BJ (cell line): ENCODE data around the gene CBFB. TPM values are rescaled to one million over a fixed set of nuclear protein-coding genes. Genes with fewer than 3 reads are reported as not detected.

ENCODE experiments used
- CTCF ChIA-PET: fragments of 350-600 bp; formaldehyde crosslinking; extraction: SDS; loops from one replicate; lab custom pipeline; 2021; ENCODE audit warnings: antibody characterized with exemption, inconsistent platforms; lab: Yijun Ruan, JAX
- POLR2A ChIA-PET: fragments of 300-600 bp; sonication (Branson Sonifier 250); formaldehyde crosslinking; extraction: SDS; loops from one replicate; lab custom pipeline; 2021; ENCODE audit warnings: antibody characterized with exemption; lab: Charles Lee
- DNase-seq: peaks from one replicate; pipeline ENCODE4 v3.0.0-alpha.2; 2011; ENCODE audit warnings: low read depth
- H3K27me3 ChIP-seq: 2 replicates; pipeline ENCODE4 v1.6.0; 2011; ENCODE audit warnings: low read length; ENCODE audit not compliant: control insufficient read depth, insufficient read depth
- H3K36me3 ChIP-seq: 2 replicates; pipeline ENCODE4 v1.5.1; 2011; ENCODE audit warnings: low read length; ENCODE audit not compliant: control insufficient read depth, insufficient read depth
- H3K4me3 ChIP-seq: 2 replicates; pipeline ENCODE4 v1.5.1; 2011; ENCODE audit warnings: low read depth, mild to moderate bottlenecking, control low read depth, low read length
- polyA plus RNA-seq: library from polyadenylated mRNA; depleted of rRNA; stranded (reverse); fragments of >200 nt; gene quantifications from 2 replicates; pipeline ENCODE4 v1.2.3, GENCODE V29; 2011
- TF ChIP-seq, protein P1 (sequence below): IDR thresholded peaks from 2 replicates; pipeline ENCODE4 v1.5.1; 2011; ENCODE audit warnings: low read depth, mild to moderate bottlenecking, control low read depth, inconsistent platforms, low read length, moderate library complexity; ENCODE audit not compliant: insufficient read depth

Gene CBFB
- polyA plus RNA-seq, 1 experiment = 14.7 TPM

- TF ChIP-seq, protein P1, sequence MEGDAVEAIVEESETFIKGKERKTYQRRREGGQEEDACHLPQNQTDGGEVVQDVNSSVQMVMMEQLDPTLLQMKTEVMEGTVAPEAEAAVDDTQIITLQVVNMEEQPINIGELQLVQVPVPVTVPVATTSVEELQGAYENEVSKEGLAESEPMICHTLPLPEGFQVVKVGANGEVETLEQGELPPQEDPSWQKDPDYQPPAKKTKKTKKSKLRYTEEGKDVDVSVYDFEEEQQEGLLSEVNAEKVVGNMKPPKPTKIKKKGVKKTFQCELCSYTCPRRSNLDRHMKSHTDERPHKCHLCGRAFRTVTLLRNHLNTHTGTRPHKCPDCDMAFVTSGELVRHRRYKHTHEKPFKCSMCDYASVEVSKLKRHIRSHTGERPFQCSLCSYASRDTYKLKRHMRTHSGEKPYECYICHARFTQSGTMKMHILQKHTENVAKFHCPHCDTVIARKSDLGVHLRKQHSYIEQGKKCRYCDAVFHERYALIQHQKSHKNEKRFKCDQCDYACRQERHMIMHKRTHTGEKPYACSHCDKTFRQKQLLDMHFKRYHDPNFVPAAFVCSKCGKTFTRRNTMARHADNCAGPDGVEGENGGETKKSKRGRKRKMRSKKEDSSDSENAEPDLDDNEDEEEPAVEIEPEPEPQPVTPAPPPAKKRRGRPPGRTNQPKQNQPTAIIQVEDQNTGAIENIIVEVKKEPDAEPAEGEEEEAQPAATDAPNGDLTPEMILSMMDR = no peak
- no peaks in the 10 kb centered on the region for H3K27me3 ChIP-seq
- DNase-seq = no peak
- H3K36me3 ChIP-seq = no peaks in the 10 kb centered on the region
- no peak overlapping the region for H3K4me3 ChIP-seq
- POLR2A ChIA-PET = no interaction called here
- CTCF ChIA-PET = interaction anchor here (0.8 kb wide), 1 partner anchor 16 kb away, joined by 3 read pairs; no protein-coding TSS in a partner anchor
Observed at GRCh38 chr16:67084345-67085028, 55.5 kb downstream of the CBFB start.

DNA sequence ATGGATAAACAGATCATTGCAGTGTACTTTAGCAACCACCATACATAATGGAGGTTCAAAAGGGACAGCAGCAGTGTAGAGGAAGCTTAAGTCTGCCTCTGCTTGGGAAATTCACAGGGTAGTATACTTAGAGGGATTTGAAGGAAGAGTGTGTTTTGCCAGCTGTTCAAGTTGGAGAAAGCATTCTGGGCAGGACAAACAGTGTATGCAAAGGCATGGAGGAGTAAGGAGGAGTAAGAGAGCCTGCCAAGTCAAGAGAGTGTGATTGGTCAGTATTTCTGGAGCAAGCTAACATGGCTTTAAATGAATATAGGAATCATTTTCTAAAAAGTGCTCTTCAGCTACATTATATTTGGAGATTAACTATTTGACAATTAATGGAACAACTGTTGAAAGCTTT is 57.9 kb downstream of the CBFB start:
- ChIA-PET POLR2A (no interaction called here), CTCF (interaction anchor here (1.1 kb wide), 1 partner anchor 137 kb away, joined by 3 read pairs; no protein-coding TSS in a partner anchor)
- TF ChIP-seq, protein P1 = no peak
- DNase-seq = no peak
- Histone ChIP-seq H3K4me3 (no peak overlapping the region), H3K36me3 (no peaks in the 10 kb centered on the region), H3K27me3 (no peaks in the 10 kb centered on the region)

DNA sequence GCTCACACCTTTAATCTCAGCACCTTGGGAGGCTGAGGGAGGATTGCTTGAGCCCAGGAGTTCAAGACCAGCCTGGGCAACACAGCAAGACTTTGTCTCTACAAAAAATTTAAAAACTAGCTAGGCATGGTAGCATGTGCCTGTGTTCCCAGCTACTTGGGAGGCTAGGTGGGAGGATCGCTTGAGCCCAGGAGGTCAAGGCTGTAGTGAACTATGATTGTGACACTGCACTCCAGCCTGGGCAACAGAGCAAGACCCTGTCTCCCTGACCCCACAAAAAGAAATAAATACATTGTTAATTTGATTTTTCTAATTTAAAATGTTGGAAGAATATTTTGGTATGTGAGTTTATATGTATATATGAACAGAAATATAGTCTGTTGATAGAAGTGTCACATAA is 58.3 kb downstream of the CBFB start:
- no peak overlapping the region for H3K4me3 ChIP-seq
- DNase-seq = no peak
- ChIA-PET CTCF (interaction anchor here (1.1 kb wide), 1 partner anchor 137 kb away, joined by 3 read pairs; no protein-coding TSS in a partner anchor), POLR2A (no interaction called here)
- H3K36me3 ChIP-seq = no peaks in the 10 kb centered on the region
- TF ChIP-seq, protein P1 = no peak
- no peaks in the 10 kb centered on the region for H3K27me3 ChIP-seq

DNA sequence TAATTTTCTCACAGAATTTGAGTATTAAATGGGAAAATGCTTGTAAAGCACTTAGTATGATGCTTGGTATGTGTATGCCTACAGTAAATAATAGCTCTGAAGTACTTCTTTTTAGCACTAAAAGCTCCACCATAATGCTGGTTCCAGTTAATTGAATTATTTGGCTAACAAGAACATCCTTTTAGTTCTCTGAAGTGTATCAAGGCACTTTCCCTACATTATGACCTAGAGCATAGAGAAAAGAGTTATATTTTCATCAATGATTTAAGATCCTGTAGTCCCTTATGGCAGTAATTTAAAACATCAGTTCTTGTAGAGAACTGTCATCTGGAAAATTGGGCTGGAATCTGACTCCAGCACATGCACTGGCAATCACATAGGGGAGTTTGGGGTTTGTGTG is 58.9 kb downstream of the CBFB start:
- CTCF ChIA-PET = interaction anchor here (1.1 kb wide), 1 partner anchor 138 kb away, joined by 3 read pairs; no protein-coding TSS in a partner anchor
- POLR2A ChIA-PET = no interaction called here

GRCh38 chr16:67088551-67088950 is 59.6 kb downstream of the CBFB start:
- Histone ChIP-seq H3K4me3 (no peak overlapping the region), H3K27me3 (no peaks in the 10 kb centered on the region), H3K36me3 (no peaks in the 10 kb centered on the region)
- no peak for DNase-seq
- CTCF ChIA-PET = no interaction called here
- TF ChIP-seq, protein P1 = no peak
- POLR2A ChIA-PET = no interaction called here

More for the DNA sequence above, 58.9 kb downstream of the CBFB start:
- TF ChIP-seq, protein P1 = no peak
- Histone ChIP-seq H3K4me3 (no peak overlapping the region), H3K27me3 (no peaks in the 10 kb centered on the region), H3K36me3 (no peaks in the 10 kb centered on the region)
- no peak for DNase-seq
